Ammon's horn (tissue), 1 donor: ENCODE results near the gene FBXW2.

Experiments
- DNase-seq: peaks from one replicate; pipeline ENCODE4 v3.0.0-alpha.2; 2016; ENCODE audit warnings: low spot score

Gene FBXW2

DNA sequence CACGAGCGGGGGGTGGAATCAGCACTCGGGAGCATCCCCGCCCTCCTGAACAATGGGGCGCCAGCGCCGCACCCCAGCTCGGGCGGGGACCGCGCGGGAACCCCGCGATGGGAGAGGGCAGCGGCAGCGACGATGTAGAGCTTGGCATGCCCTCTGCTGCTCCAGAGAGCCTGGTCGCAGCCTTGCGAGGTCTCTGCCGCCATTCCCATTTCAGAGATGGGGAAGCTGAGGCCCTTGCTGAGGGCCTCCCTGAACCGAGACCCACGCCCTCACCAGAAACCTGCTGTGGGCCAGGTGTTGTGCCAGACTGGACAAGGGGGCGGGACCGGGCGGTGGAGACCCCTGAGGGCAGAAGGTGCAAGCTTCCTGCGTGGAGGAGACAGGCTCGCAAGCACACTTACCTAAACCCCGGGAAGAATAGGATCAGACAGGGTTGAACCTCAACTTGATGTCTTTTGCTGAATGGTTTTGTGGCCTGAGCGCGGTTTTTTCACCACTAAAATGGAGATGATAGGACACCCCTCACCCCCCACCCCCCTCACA is 78.3 kb downstream of the FBXW2 start:
- DNase-seq = no peak

DNA sequence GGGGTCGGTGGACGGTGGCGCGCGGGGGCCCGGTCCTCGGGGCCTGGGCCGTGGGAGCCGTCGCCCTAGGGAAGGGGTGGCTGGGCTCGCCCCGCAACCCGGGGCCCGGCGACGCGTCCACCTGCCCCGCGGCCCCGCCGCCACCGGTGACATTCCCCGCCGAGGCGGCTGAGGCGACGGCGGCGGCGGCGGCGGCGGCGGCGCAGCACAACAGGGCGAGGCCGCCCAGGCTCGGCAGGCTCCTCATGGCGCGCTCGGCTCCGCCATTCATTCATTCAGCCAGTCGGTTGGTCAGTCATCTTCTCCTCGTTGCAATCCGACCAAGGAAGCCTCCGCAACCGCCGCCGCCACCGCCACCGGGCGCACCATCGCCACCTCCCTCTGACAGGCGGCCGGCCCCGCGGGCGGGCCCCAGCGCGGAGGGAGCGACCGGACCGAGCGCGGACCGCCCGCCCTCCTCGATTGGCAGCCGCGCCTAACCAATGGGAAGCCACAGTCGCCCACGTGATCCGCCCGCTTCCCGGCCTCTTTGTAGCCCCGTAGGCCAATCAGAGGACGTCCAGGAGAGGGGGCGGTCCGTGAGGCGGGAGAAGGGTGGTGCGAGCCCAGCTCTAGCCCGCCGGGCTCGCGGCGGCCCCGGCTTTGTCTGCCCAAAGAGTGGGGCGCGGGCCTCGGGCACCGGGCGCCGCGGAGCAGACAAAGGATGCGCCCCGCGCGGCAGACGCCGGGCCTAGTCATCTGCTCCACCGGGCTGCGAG is 78.9 kb downstream of the FBXW2 start, which contains the start of gene MEGF9:
Gene MEGF9, minus strand, starts transcription at position 383 of the 758 bp plus-strand sequence. Its CDS starts 112 bp downstream, at position 271.
- peak; percentile 99 for DNase-seq

DNA sequence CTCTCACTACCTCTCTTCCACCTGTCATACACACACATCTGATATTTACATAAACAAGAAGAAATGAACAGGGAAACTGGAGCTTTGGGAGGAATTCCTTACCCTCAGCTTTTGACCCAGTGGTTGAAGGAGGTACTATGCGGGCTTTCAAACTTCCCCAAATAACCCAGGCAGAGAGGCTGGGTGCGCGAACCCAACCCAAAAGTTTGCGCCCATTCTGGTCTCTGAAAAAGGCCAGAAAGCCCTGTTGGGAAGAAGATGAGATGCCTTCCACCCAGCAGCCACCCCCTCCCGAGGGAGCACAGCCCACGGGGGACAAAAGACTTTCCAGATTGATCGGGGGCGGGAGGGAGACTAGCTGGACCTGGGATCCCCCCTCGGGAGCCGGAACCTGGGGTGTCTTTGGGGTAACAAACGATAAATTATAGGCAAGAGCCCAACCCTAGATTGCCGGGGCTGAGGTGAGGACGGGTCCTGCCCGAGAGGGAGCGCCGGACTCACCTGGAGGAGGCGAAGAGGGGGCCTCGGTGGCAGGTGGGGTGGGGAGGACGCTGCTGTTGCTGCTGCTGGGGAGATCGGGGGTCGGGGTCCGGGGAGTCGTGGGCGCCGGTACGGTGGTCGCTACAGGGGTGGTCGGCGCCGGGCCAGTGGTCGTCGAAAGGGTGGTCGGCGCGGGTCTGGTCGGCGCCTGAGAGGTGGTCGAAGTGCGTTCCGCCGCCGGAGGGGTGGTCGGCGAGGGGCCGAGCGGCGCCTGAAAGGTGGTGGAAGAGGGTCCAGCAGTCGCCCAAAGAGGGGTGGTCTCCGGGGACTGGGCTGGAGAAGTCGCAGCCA is 79.7 kb downstream of the FBXW2 start:
- DNase-seq = peak; percentile 38

DNA sequence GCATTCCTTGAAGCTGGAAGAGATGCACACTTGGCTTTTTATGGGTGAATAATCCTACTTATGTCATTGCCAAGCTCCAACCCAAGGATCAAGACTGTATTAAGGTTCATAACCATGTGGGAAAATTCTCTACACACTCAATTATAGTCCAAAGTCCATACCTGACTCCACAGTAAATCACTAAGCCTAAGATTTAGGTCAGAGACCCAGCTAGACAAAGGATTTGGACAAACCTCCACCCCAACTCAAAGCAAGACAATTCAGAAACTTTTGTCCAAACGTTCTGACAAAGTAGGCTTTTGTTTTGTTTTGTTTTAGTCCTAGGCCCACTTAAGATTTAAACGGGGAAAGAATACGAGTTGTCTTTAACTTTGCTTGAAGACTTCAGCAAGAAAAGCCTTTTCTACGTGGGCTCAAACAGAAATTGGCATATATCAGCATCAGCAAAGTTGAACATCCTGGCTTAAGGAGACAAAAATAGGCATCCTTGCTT is 80.6 kb downstream of the FBXW2 start:
- no peak for DNase-seq

DNA sequence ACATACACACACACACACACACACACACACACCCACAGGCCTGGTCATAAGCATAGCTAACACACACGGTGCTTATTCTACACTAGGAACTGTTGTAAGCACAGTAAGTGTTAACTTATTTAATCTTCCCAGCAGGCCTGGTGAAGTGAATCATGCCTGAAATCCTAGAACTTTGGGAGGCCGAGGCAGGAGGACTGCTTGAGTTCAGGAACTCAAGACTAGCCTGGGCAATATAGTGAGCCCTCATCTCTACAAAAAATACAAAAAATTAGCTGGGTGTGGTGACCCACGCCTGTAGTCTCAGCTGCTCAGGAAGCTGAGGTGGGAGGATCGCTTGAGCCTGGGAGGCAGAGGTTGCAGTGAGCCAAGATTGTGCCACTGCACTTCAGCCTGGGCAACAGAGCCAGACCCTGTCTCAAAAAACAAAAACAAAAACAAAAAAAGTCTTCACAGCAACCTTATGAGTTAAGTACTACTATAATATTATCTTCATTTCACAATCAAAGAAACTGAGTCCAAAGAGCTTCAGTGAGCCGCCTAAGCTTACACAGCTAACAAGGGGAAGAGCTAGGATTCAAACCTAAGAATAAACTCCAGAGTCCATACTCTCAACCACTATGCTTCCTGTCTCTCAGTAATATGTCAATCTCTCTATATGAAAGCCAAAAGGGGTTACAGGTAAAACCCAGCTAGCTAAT is 81.2 kb downstream of the FBXW2 start:
- DNase-seq = no peak

DNA sequence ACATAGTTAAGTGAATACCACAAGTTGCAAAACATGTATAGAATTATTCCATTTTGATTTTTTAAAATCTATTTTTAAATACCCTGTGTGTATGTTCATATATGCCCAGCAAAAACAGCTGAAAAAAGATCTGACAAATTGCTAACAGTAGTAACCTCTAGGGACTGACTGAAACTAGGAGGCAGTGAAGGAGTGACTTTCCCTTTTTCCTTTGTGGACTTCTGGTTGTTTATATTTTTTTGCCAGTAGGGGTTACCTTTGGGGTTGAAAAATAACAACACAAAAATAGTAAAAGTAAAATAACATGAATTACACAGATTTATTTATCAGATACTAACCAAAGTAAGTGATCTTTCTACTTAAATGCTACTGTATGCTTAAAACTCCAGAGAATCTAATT is 81.9 kb downstream of the FBXW2 start:
- DNase-seq = no peak

DNA sequence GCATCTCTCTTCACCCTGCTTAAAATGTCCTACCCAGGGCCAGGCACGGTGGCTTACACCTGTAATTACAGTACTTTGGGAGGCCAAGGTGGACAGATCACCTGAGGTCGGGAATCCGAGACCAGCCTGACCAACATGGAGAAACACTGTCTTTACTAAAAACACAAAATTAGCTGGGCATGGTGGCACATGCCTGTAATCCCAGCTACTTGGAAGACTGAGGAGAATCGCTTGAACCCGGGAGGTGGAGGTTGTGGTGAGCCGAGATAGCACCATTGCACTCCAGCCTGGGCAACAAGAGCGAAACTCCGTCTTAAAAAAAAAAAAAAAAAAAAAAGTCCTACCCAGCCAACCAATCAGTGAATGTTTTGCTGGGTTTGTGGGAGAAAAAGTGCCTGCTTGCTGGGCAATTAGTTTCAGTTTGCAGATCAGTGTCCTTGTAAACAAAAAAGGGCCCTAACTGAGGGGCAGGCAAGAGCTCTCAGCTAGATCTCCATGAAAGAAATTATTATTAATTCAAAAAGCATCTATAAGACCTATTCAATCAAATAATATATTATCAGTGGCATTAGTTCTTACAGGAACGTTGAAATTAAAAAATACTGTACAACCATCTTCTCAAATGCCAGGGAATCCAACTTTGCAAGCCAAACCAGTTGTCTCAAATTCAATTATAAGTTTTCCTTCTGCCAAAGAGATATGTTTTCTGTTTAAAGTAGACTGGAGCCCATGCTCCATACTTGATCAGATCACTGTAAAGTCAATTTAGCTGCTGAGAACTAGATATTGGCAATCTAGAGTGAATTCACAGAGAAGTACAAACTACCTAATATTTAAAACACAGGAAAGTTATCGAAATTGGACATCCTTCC is 82.9 kb downstream of the FBXW2 start:
- peak; percentile 79 for DNase-seq

DNA sequence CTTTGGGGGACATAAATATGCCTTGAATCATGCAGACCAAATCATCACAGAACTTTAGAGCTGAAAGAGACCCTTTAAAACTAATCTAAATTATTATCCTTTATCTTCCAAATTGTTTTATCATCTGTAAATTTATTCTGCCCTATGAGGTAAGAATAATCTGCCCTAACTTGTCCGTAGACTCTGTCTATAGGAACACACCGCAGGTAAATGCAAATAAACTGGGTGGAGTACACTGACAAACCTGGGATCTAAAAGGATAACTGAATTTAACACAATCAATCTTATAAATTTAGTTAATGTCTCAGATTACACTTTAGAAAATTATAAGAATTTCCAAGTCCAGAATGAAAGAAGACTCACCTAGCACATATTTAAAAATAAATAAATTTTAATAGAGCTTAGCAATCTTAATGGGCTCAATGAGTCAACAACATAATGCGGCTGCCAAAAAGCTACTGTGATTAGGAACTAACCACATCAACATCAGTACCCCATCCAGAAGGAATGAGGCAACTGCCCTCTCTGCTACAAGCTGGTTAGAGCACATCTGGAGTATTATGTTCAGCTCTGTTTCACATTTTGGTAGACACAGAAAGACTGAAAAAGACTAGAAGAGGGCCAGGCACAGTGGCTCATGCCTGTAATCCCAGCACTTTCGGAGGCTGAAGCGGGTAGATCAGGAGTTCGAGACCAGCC is 84.5 kb downstream of the FBXW2 start:
- DNase-seq = no peak

DNA sequence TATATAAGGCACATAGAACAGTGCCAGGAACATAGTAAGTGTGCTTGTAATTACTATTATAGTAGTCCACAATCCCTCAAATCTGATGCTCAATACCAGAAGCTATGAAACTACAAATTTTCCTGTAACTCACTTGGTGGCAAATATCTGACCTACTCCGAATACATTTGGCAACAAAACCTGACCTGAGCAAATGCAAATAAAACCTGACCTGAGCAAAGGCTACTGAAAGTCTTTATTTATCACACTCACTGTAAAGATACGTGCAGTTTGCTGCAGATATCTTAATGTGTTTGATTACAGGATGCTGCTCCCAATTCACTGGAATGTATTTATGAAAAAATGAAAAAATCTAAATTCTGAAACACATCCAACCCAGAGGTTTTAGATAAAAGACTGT is 86.0 kb downstream of the FBXW2 start:
- DNase-seq = no peak
